Liver (tissue), 9 donors: Measurements from ENCODE around the gene NLRC5. TPM values are rescaled to one million over a fixed set of nuclear protein-coding genes. Genes with fewer than 3 reads are reported as not detected.

ENCODE experiments used
- DNase-seq: peaks from one replicate; pipeline ENCODE4 v3.0.0-alpha.2; 2017; ENCODE audit warnings: low spot score
- H3K27ac ChIP-seq, 2 donors: one replicate each; pipeline ENCODE4 v1.7.0; 2013; ENCODE audit warnings: inconsistent platforms in 2 of 2, low read length in 2 of 2, control low read depth in 1 of 2, low read depth in 1 of 2, mild to moderate bottlenecking in 1 of 2
- H3K27me3 ChIP-seq, 4 donors: one replicate each; pipeline versions ENCODE4 v1.6.1 to v1.7.0; 2013; ENCODE audit warnings: low read length in 3 of 4, inconsistent platforms in 1 of 4, mild to moderate bottlenecking in 1 of 4, moderate library complexity in 1 of 4; ENCODE audit not compliant: control insufficient read depth in 4 of 4, insufficient read depth in 4 of 4
- H3K36me3 ChIP-seq, 4 donors: one replicate each; pipeline versions ENCODE4 v1.6.1 to v1.7.0; 2013; ENCODE audit warnings: low read length in 3 of 4, mild to moderate bottlenecking in 3 of 4, low read depth in 1 of 4, moderate library complexity in 1 of 4; ENCODE audit not compliant: control insufficient read depth in 4 of 4, insufficient read depth in 3 of 4
- H3K4me1 ChIP-seq, 4 donors: one replicate each; pipeline versions ENCODE4 v1.6.1 to v1.7.0; 2013; ENCODE audit warnings: low read length in 3 of 4, mild to moderate bottlenecking in 3 of 4, moderate library complexity in 1 of 4; ENCODE audit not compliant: control insufficient read depth in 4 of 4, insufficient read depth in 4 of 4
- H3K4me3 ChIP-seq, 3 donors: one replicate each; pipeline versions ENCODE4 v1.6.1 to v1.7.0; 2013; ENCODE audit warnings: low read length in 3 of 3, control low read depth in 1 of 3, low read depth in 1 of 3, mild to moderate bottlenecking in 1 of 3
- H3K9ac ChIP-seq, 2 donors: one replicate each; pipeline ENCODE4 v1.7.0; 2013; ENCODE audit warnings: low read length in 2 of 2, mild to moderate bottlenecking in 2 of 2, moderate library complexity in 2 of 2, control low read depth in 1 of 2, low read depth in 1 of 2
- H3K9me3 ChIP-seq, 4 donors: one replicate each; pipeline versions ENCODE4 v1.6.1 to v1.7.0; 2013; ENCODE audit warnings: low read length in 3 of 4; ENCODE audit not compliant: control insufficient read depth in 4 of 4
- ATF3 ChIP-seq: IDR thresholded peaks from 2 replicates; pipeline ENCODE4 v1.6.1; 2016; ENCODE audit warnings: antibody characterized with exemption
- CTCF ChIP-seq: fragments of 150-350 bp; IDR thresholded peaks from 2 replicates; pipeline ENCODE4 v1.5.1; 2017; ENCODE audit warnings: improper control_type of control experiment, low read depth, low read length; ENCODE audit not compliant: missing input control
- EGR1 ChIP-seq, 2 donors: IDR thresholded peaks; 2 replicates each; pipeline ENCODE4 v1.6.1; 2016 to 2018; ENCODE audit warnings: antibody characterized with exemption in 2 of 2, low read depth in 2 of 2
- FOXA1 ChIP-seq: IDR thresholded peaks from 2 replicates; pipeline ENCODE4 v1.6.1; 2016; ENCODE audit warnings: antibody characterized with exemption
- FOXA2 ChIP-seq: IDR thresholded peaks from 2 replicates; pipeline ENCODE4 v1.6.1; 2016; ENCODE audit warnings: antibody characterized with exemption
- GABPA ChIP-seq, 2 donors: IDR thresholded peaks in 1 of 2; conservative IDR thresholded peaks in 1 of 2; 2 replicates each; pipeline ENCODE4 v1.6.1; 2016; ENCODE audit warnings: antibody characterized with exemption in 2 of 2, mild to moderate bottlenecking in 1 of 2, moderate library complexity in 1 of 2
- HNF4A ChIP-seq, 2 donors: conservative IDR thresholded peaks; 2 replicates each; pipeline ENCODE4 v1.6.1; 2016; ENCODE audit warnings: antibody characterized with exemption in 2 of 2, mild to moderate bottlenecking in 2 of 2
- HNF4G ChIP-seq: IDR thresholded peaks from 2 replicates; pipeline ENCODE4 v1.6.1; 2016; ENCODE audit warnings: antibody characterized with exemption
- JUND ChIP-seq, 2 donors: IDR thresholded peaks; 2 replicates each; pipeline ENCODE4 v1.6.1; 2016; ENCODE audit warnings: antibody characterized with exemption in 2 of 2
- NR2F2 ChIP-seq: IDR thresholded peaks from 2 replicates; pipeline ENCODE4 v1.6.1; 2016; ENCODE audit warnings: antibody characterized with exemption
- RAD21 ChIP-seq, 2 donors: IDR thresholded peaks; 2 replicates each; pipeline ENCODE4 v1.6.1; 2016; ENCODE audit warnings: antibody characterized with exemption in 2 of 2, mild to moderate bottlenecking in 2 of 2
- REST ChIP-seq: IDR thresholded peaks from 2 replicates; pipeline ENCODE4 v1.6.1; 2016; ENCODE audit warnings: antibody characterized with exemption, mild to moderate bottlenecking
- RXRA ChIP-seq, 2 donors: IDR thresholded peaks; 2 replicates each; pipeline ENCODE4 v1.6.1; 2017 to 2018; ENCODE audit warnings: antibody characterized with exemption in 2 of 2, mild to moderate bottlenecking in 1 of 2
- SP1 ChIP-seq: IDR thresholded peaks from 2 replicates; pipeline ENCODE4 v1.6.1; 2018; ENCODE audit warnings: antibody characterized with exemption, mild to moderate bottlenecking
- TAF1 ChIP-seq: conservative IDR thresholded peaks from 2 replicates; pipeline ENCODE4 v1.6.1; 2016; ENCODE audit warnings: antibody characterized with exemption, mild to moderate bottlenecking
- YY1 ChIP-seq: IDR thresholded peaks from 2 replicates; pipeline ENCODE4 v1.6.1; 2016; ENCODE audit warnings: antibody characterized with exemption, mild to moderate bottlenecking
- ZBTB33 ChIP-seq: IDR thresholded peaks from 2 replicates; pipeline ENCODE4 v1.6.1; 2016; ENCODE audit warnings: antibody characterized with exemption
- WGBS: extraction: QIAGEN DNeasy Blood & Tissue Kit; methylation state at CpG from one replicate; pipeline ENCODE4 v1.1.7; 2013; 5-methylcytosine and 5-hydroxymethylcytosine counted together
- polyA plus RNA-seq, 2 donors: library from polyadenylated mRNA; stranded (reverse) in 1 of 2; unstranded in 1 of 2; fragments of 200-250 nt in 1 of 2; fragments of >200 nt in 1 of 2; fragmentation: Nextera tagmentation in 1 of 2; extraction: Ambion mirVana in 1 of 2; gene quantifications; one replicate each; pipeline versions ENCODE4 v1.2.1 to v1.2.3, GENCODE V29; 2013 to 2015
- total RNA-seq, 2 donors: library from RNA; depleted of rRNA; stranded (reverse); fragments of >200 nt; gene quantifications; one replicate each; pipeline ENCODE4 v1.2.3, GENCODE V29; 2014
- TF ChIP-seq, protein P1 (sequence below): IDR thresholded peaks from 2 replicates; pipeline ENCODE4 v1.6.1; 2016; ENCODE audit warnings: antibody characterized with exemption
- donor health status: healthy.
- donor health status: healthy.
- donor health status: healthy.
- donor health status: healthy.
- donor health status: healthy.

The NLRC5 gene
- total and polyA plus RNA-seq, 4 donors, result 4.7 to 23.3 (median 8.8) TPM

GRCh38 chr16:56997264-56997663 is 7.9 kb downstream of the NLRC5 start:
- TF ChIP-seq CTCF (no peak), FOXA1 (no peak), SP1 (no peak), REST (no peak), RXRA (IDR thresholded peaks at IDR 0.05) (no peak), RAD21 (IDR thresholded peaks at IDR 0.05) (no peak), YY1 (no peak), JUND (IDR thresholded peaks at IDR 0.05) (no peak), FOXA2 (no peak), TAF1 (no peak), GABPA (IDR thresholded peaks at IDR 0.05 in 1 of 2, conservative IDR thresholded peaks at IDR 0.05 in 1 of 2) (no peak), EGR1 (IDR thresholded peaks at IDR 0.05; ENCODE audit: low read depth in 2 of 2) (no peak), ZBTB33 (no peak), ATF3 (no peak), NR2F2 (no peak), HNF4A (conservative IDR thresholded peaks at IDR 0.05) (no peak), HNF4G (no peak)
- TF ChIP-seq, protein P1, sequence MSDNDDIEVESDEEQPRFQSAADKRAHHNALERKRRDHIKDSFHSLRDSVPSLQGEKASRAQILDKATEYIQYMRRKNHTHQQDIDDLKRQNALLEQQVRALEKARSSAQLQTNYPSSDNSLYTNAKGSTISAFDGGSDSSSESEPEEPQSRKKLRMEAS, result no peak
- Histone ChIP-seq H3K27ac (no peak overlapping the region), H3K9me3 (no peaks in the 10 kb centered on the region)

More at GRCh38 chr16:56997264-56997663, 7.9 kb downstream of the NLRC5 start:
- Histone ChIP-seq H3K36me3 (no peaks in the 10 kb centered on the region), H3K27me3 (no peaks in the 10 kb centered on the region), H3K9ac (no peak overlapping the region), H3K4me3 (no peak overlapping the region), H3K4me1 (no peaks in the 10 kb centered on the region)
- no peak for DNase-seq
- 96% methylated on average over 5 of the region's 5 CpGs for WGBS
